Activated CD4-positive, CD25-positive, alpha-beta regulatory T cell treated with anti-CD3 and anti-CD28 coated beads, Interleukin-2, amount 50 U/mL, for 24 hours (primary cell): Measurements from ENCODE around the gene ZBTB14.

Experiments used
- ATAC-seq, 2 donors: fragments of 150-1000 bp; cut with Tn5 transposase; one replicate each; pipeline ENCODE4 v1.10.0; 2021; ENCODE audit warnings: mild to moderate bottlenecking in 1 of 2, moderate library complexity in 1 of 2

The ZBTB14 gene

GRCh38 chr18:5295231-5295920 is at the start of gene ZBTB14:
ZBTB14 (minus strand) TSS chr18:5295726; CDS start chr18:5293246, 2,480 bp downstream.
- peak; percentile 44 to 50 for ATAC-seq

GRCh38 chr18:5339202-5339834 is 43.8 kb upstream of the ZBTB14 start:
- ATAC-seq: no peak

GRCh38 chr18:5334456-5335075 is 39.0 kb upstream of the ZBTB14 start:
- ATAC-seq: no peak

GRCh38 chr18:5318061-5318700 is 22.7 kb upstream of the ZBTB14 start:
- no peak for ATAC-seq

GRCh38 chr18:5317186-5317585 is 21.7 kb upstream of the ZBTB14 start:
- ATAC-seq: no peak

GRCh38 chr18:5315838-5316237 is 20.3 kb upstream of the ZBTB14 start:
- no peak for ATAC-seq

- no peak for ATAC-seq
These were observed 15.9 kb upstream of the ZBTB14 start for GRCh38 chr18:5311301-5311989.

- ATAC-seq: peak; percentile 84 to 88
These were observed 14.5 kb upstream of the ZBTB14 start for GRCh38 chr18:5309888-5310470.

- ATAC-seq: no peak
These were observed 10.3 kb upstream of the ZBTB14 start for GRCh38 chr18:5305835-5306234.

GRCh38 chr18:5304232-5304631 is 8.7 kb upstream of the ZBTB14 start:
- ATAC-seq: no peak

GRCh38 chr18:5303636-5304035 is 8.1 kb upstream of the ZBTB14 start:
- no peak for ATAC-seq

- ATAC-seq: no peak
These were observed 7.1 kb upstream of the ZBTB14 start for GRCh38 chr18:5302606-5303005.

- no peak for ATAC-seq
These were observed 5.0 kb upstream of the ZBTB14 start for GRCh38 chr18:5300476-5301010.

GRCh38 chr18:5298156-5298852 is 2.8 kb upstream of the ZBTB14 start:
- ATAC-seq: no peak

GRCh38 chr18:5297597-5297996 is 2.1 kb upstream of the ZBTB14 start:
- no peak for ATAC-seq

- no peak for ATAC-seq
These were observed 1.3 kb upstream of the ZBTB14 start for GRCh38 chr18:5296706-5297320.

- ATAC-seq: peak; percentile 69 to 73
These were observed 617 bp upstream of the ZBTB14 start for GRCh38 chr18:5295981-5296705.

GRCh38 chr18:5294457-5295230 is 882 bp downstream of the ZBTB14 start:
- peak; percentile 17 to 24 for ATAC-seq

GRCh38 chr18:5294113-5294456 is 1.4 kb downstream of the ZBTB14 start:
- ATAC-seq: no peak

GRCh38 chr18:5288517-5288935 is 7.0 kb downstream of the ZBTB14 start:
- no peak for ATAC-seq
